Measurements from ENCODE around the gene RPL7A.
"Not testable (repeated sequence)": the region's sequence is repeated elsewhere in the genome, so short reads cannot be mapped to it uniquely, and the experiment has no call there.

RPL7A gene

DNA sequence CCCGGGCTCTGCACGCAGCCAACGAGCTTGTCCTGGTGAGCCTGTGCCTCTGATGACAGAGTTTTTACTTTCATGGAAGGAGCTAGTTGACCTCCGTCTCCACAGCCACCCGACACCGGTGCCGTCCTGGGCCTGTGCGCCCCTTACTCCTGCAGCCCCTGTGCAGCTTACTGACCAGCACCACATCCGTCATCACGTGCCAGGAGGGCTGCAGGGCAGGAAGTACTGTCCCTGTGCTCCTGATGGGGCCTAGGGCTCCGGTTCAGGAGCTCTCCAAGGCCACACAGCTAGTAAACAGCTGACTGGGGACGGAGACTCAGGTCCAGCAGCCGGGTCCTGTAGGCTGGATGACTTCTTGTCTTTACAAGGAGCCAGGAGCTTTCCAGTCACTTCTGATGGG, 38.3 kb downstream of the RPL7A start:
- DNase-seq: no peak

DNA sequence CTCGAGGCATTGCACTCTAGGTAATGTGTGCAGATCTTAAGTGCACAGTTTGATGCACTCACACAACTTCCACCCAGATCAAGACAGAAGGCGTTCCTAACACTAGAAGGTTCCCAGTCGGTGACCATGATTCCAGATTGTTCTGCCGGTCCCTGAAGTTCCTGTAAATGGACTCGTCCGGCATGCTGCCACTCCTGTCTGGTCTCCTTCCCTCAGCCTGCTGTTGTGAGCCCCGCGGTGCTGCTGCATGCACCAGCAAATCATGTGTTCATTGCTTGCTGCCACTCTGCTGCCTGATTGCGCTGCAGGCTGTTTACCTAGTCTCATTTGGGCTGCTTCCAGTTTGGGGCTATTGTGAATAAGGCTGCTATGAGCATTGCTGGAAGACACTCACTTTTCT, 39.7 kb downstream of the RPL7A start:
- no peak for DNase-seq

DNA sequence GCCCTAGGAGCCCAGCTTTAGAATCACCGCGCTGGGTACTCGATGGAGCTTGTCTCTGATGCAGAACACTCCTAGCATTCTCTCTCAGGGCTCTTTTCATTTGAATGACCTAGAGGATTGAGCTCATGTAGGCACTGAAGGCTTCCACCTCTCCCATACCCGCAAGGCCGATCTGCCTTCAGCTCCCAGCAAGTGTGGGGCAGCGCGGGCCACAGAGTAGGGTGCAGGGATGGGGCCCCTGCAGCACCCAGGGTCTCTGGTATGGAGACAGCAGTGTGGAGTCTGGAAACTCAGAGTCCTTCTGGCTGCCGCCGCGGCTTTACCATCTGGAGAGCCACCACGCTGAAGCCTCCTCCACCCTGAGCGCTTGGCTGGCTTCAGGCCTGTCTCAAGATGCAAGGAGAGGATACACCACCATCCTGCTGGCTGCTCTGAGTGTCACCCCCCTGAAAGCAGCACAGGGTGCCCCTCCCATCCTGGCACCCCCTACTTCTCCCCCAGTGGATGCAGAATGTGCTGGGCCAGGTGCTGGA, 41.1 kb downstream of the RPL7A start:
- no peak for DNase-seq

DNA sequence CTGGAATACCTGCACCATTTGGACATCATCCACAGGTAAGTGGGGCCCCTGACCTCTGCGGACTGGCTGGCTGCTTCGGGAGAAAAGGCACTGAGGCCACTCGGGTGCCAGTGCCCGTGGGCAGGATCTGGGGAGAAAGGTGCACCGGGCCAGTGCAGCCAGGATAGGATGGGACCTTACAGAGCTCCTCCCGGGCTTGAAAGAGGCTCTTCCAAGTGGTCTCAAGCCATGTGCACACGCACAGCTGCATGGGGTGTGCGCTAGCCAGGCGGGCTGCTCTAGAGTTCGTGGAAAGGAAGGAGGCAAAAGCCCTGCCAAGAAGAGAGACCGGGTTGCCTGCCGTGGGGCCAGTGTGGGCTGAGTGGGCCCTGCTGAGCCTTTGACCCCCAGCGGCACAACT, 41.5 kb downstream of the RPL7A start:
- DNase-seq: no peak

DNA sequence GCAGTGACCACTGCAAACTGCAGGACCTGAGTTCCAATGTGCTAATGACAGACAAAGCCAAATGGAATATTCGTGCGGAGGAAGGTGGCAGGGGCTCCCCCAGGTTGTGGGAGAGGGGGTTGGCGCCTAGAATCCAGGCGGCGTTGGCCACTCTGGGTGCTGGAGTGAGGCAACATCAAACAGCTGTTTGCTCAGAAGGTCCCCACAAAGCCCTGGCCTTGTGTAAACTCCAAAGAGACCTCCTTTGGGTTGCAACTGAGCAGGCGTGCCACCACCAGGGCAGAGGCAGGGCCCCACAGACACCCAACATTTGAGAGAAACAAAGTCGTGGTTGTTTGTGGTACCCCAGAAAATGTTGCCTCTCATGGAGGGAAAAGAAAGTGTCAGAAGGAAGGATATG, 42.7 kb downstream of the RPL7A start:
- no peak for DNase-seq

DNA sequence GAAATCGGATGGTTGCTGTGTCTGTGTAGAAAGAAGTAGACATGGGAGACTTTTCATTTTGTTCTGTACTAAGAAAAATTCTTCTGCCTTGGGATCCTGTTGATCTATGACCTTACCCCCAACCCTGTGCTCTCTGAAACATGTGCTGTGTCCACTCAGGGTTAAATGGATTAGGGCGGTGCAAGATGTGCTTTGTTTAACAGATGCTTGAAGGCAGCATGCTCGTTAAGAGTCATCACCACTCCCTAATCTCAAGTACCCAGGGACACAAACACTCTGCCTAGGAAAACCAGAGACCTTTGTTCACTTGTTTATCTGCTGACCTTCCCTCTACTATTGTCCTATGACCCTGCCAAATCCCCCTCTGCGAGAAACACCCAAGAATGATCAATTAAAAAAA, 43.4 kb downstream of the RPL7A start:
- DNase-seq: not testable (repeated sequence)

DNA sequence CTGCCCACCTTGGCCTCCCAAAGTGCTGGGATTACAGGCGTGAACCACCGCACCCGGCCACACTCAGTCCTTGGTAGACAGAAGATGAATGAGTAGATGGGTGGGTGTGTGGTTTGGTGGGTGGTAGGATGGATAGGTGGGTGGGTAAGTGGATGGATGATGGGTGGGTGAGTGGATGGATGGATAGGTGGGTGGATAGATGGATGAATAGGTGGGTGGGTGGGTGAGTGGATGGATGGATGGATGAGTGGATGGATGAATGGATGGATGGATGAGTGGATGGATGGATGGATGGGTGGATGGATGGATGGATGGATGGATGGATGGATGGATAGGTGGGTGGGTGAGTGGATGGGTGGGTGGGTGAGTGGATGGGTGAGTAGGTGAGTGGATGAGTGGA, 44.3 kb downstream of the RPL7A start:
- DNase-seq: not testable (repeated sequence)

DNA sequence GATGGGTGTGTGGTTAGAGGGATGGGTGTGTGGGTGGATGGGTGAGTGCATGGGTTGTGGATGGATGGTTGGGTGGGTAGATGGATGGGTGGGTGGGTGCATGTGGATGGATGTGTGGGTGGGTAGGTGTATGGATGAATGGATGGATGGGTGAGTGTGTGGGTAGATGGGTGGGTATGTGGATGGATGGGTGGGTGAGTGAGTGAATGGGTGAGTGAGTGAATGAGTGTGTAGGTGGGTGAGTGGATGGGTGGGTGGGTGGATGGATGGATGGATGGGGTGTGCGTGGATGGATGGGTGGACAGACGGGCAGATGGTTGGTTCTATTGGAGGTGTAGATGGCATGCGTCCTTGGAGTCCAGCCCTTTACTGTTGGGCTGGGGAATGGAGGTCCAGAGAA, 45.4 kb downstream of the RPL7A start:
- no peak for DNase-seq

DNA sequence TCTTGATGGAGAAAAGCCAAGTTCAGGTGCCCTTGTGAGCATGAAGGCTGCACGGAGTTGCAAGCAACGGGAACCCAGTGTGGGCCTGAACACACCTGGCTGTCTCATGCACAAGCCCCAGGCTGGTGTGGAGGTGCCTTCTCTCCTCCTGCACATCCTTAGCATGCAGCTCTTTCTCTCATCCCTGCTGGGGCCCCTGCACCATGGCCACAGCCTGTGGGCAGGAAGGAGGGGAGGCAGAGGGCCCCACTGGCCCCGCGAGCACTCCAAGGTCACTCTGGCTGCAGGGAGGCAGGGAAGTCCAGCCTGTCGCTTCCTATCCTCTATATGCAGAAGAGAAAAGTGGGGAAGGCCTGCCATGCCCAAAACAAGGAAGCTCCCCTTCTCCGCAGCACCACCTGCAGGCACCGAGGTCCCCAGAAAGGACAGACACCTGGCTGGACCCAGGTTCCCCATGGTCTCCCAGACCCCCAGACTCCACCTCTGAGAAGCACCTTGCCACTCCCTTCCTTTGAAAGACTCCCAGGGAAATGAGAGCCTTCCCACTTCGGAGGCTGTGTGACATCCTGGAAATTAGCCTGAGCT, 46.8 kb downstream of the RPL7A start:
- DNase-seq: no peak

DNA sequence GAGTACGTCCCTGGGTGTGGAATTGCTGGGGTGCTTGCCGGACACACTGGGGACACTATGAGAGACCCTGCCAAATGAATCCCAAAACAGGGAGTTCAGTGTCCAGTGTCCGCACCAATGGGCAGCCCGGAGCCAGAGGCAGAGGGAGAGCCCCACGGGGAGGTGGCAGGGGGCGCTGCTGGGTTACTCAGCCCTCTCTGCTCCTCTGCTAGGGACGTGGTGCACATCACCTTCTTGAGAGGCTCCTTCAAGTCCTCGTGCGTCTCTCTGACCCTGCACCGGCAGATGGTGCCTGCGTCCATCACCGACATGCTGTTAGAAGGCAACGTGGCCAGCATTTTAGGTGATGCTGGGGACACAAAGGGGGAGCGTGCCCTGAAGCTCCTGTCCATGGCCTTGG, 48.9 kb downstream of the RPL7A start:
- no peak for DNase-seq

DNA sequence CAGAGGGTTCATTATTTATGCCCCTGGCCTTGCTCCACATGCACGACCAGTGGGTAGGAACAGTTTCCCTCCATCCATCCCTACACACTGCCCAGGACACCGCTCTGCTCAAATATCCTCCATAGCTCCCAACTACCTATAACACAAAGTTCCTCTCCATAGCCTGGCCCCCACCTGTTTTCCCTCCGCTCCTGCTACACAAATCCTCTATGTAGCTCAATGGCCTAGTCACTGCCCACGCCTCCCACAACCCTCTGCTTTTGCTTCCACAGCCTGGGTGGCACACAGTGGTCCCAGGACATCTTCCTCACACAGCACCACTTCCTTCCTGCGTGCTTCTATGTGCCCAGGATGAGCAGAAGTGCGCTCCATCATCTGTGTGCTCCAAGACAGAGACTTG, 49.4 kb downstream of the RPL7A start:
- no peak for DNase-seq

DNA sequence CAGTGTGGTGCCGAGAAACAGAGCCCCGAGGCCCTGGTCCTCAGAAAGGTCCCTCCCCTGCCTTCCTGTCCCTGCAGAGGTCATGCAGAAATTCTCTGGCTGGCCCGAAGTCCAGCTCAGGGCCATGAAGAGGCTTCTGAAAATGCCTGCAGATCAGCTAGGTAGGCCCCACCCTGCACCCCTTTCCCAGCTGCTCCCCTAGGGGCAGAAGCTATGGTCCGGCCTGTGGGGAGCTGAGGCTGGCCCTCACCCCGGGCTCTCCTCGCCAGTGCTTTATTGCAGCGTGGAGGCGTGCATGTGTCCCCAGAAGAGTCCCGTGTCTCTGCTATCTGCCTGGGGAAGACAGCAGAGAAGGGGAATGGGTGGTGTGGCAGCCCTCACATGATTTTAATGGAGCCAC, 49.9 kb downstream of the RPL7A start:
- no peak for DNase-seq

DNA sequence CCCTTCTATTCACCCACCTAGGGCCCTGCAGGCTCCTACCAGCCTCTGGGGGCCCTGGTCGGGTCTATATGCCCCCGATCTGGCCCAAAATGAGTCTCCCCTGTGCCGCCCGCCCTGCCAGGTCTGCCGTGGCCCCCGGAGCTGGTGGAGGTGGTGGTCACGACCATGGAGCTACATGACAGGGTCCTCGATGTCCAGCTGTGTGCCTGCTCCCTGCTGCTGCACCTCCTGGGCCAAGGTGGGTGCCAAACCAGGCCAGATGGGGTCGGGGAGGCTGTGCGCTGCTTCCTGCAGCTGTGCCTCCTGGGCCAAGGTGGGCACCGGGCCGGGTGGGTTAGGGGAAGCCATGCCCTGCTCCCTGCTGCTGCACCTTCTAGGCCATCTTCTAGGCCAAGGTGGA, 52.3 kb downstream of the RPL7A start:
- no peak for DNase-seq

Data from right kidney (tissue), 1 donor.